Fibroblast of lung (primary cell): Measurements from ENCODE around the gene CNOT3. TPM values are rescaled to one million over a fixed set of nuclear protein-coding genes. Genes with fewer than 3 reads are reported as not detected.
"Not testable (repeated sequence)": the region's sequence is repeated elsewhere in the genome, so short reads cannot be mapped to it uniquely, and the experiment has no call there.

Source experiments
- DNase-seq, 2 donors: peaks; one replicate each; pipeline versions ENCODE4 v3.0.0 to v3.0.0-alpha.2; 2010; ENCODE audit warnings: low read depth in 2 of 2
- H2AFZ ChIP-seq: 2 replicates; pipeline ENCODE4 v1.5.1; 2012; ENCODE audit warnings: low read length, control low read depth, inconsistent platforms
- H3K27ac ChIP-seq: 2 replicates; pipeline ENCODE4 v1.5.1; 2011; ENCODE audit warnings: low read length, control low read depth; ENCODE audit not compliant: insufficient read depth
- H3K27me3 ChIP-seq: 2 replicates; pipeline ENCODE4 v1.5.1; 2011; ENCODE audit warnings: mild to moderate bottlenecking, low read length; ENCODE audit not compliant: control insufficient read depth, insufficient read depth
- H3K36me3 ChIP-seq: 2 replicates; pipeline ENCODE4 v1.5.1; 2011; ENCODE audit warnings: low read length; ENCODE audit not compliant: control insufficient read depth, insufficient read depth
- H3K4me1 ChIP-seq: 2 replicates; pipeline ENCODE4 v1.5.1; 2011; ENCODE audit warnings: low read length; ENCODE audit not compliant: control insufficient read depth, insufficient read depth; ENCODE audit errors: extremely low read depth
- H3K4me2 ChIP-seq: 2 replicates; pipeline ENCODE4 v1.5.1; 2011; ENCODE audit warnings: low read length, control low read depth; ENCODE audit not compliant: insufficient read depth; ENCODE audit errors: extremely low read depth
- H3K4me3 ChIP-seq, 4 experiments: fragments of 200-600 bp in 1 of 4; sonication (generic) in 1 of 4; replicated peaks in 1 of 4; 2 replicates each; pipeline ENCODE4 v1.5.1; 2011 to 2016; ENCODE audit warnings: low read length in 4 of 4, low read depth in 3 of 4, mild to moderate bottlenecking in 3 of 4, control low read depth in 2 of 4, inconsistent platforms in 1 of 4, mixed read lengths in 1 of 4; ENCODE audit not compliant: insufficient read depth in 1 of 4; ENCODE audit errors: control extremely low read depth in 1 of 4
- H3K79me2 ChIP-seq: 2 replicates; pipeline ENCODE4 v1.5.1; 2012; ENCODE audit warnings: mild to moderate bottlenecking, low read length, inconsistent platforms; ENCODE audit not compliant: control insufficient read depth, insufficient read depth
- H3K9ac ChIP-seq: 2 replicates; pipeline ENCODE4 v1.5.1; 2011; ENCODE audit warnings: mild to moderate bottlenecking, low read length, control low read depth; ENCODE audit not compliant: insufficient read depth
- H3K9me3 ChIP-seq: 2 replicates; pipeline ENCODE4 v1.5.1; 2012; ENCODE audit warnings: low read depth, low read length; ENCODE audit not compliant: control insufficient read depth, insufficient read depth
- H4K20me1 ChIP-seq: 2 replicates; pipeline ENCODE4 v1.5.1; 2011; ENCODE audit warnings: low read length; ENCODE audit not compliant: control insufficient read depth, insufficient read depth; ENCODE audit errors: extremely low read depth
- CTCF ChIP-seq, 2 donors: IDR thresholded peaks in 1 of 2; conservative IDR thresholded peaks in 1 of 2; 1 replicate in 1 of 2; 2 replicates in 1 of 2; pipeline ENCODE4 v1.5.1; 2011 to 2012; ENCODE audit warnings: low read length in 2 of 2, control low read depth in 1 of 2, inconsistent platforms in 1 of 2, low read depth in 1 of 2, mild to moderate bottlenecking in 1 of 2
- EZH2 ChIP-seq: IDR thresholded peaks from 2 replicates; pipeline ENCODE4 v1.5.1; 2012; ENCODE audit warnings: low read length, control low read depth, mild to moderate bottlenecking; ENCODE audit errors: missing control alignments
- polyA plus RNA-seq, 2 donors: library from polyadenylated mRNA; depleted of rRNA in 1 of 2; stranded (reverse) in 1 of 2; unstranded in 1 of 2; fragments of >200 nt; gene quantifications; 2 replicates each; pipeline ENCODE4 v1.2.1, GENCODE V29; 2011 to 2012; ENCODE audit warnings: missing spikeins in 1 of 2
- total RNA-seq: library from RNA; depleted of rRNA; stranded (reverse); fragments of >200 nt; gene quantifications from 2 replicates; pipeline ENCODE4 v1.2.1, GENCODE V29; 2014

The CNOT3 gene
- total and polyA plus RNA-seq, 2 donors (not counting 1 experiment from before 2014, with no cell fraction given) = 10.4 to 10.7 TPM

- peak; percentile 46 to 84 for DNase-seq
- peaks cover 7% of the 10 kb centered on the region for H3K36me3 ChIP-seq
- no peaks in the 10 kb centered on the region for H3K9me3 ChIP-seq
- H3K27me3 ChIP-seq = no peaks in the 10 kb centered on the region
- H3K4me1 ChIP-seq = peaks cover 11% of the 10 kb centered on the region
- peak within 1 kb of the TSS; percentile 76 to 88 (median 82) for H3K4me3 ChIP-seq
- TF ChIP-seq EZH2 = no peak
- no peak for TF ChIP-seq CTCF (conservative IDR thresholded peaks at IDR 0.05 in 1 of 2, IDR thresholded peaks at IDR 0.05 in 1 of 2; ENCODE audit: low read depth in 1 of 2, low read length in 2 of 2)
- H2AFZ ChIP-seq = peak within 1 kb of the TSS; percentile 95
- H3K27ac ChIP-seq = peak within 1 kb of the TSS; percentile 98
- H3K79me2 ChIP-seq = peaks cover 29% of the 10 kb centered on the region
- H4K20me1 ChIP-seq = no peaks in the 10 kb centered on the region
- H3K4me2 ChIP-seq = peak within 1 kb of the TSS; percentile 76
- peak within 1 kb of the TSS; percentile 93 for H3K9ac ChIP-seq
Measured at GRCh38 chr19:54191011-54191810, 53.6 kb downstream of the CNOT3 start, which contains the start of gene TSEN34. TSEN34 (plus strand) TSS chr19:54191308; CDS start chr19:54191365, 57 bp downstream.

- Histone ChIP-seq H3K9ac (peak overlapping the region; percentile 79), H3K4me2 (peak overlapping the region; percentile 76), H3K36me3 (peaks cover 4% of the 10 kb centered on the region), H3K4me3 (peak overlapping the region; percentile 76 to 88 (median 82)), H3K4me1 (peaks cover 11% of the 10 kb centered on the region), H3K79me2 (peaks cover 23% of the 10 kb centered on the region), H3K9me3 (no peaks in the 10 kb centered on the region), H2AFZ (peak overlapping the region; percentile 48), H4K20me1 (no peaks in the 10 kb centered on the region), H3K27me3 (no peaks in the 10 kb centered on the region), H3K27ac (peak overlapping the region; percentile 98)
- DNase-seq = no peak
- TF ChIP-seq EZH2 (no peak), CTCF (conservative IDR thresholded peaks at IDR 0.05 in 1 of 2, IDR thresholded peaks at IDR 0.05 in 1 of 2; ENCODE audit: low read depth in 1 of 2, low read length in 2 of 2) (no peak)
Measured at GRCh38 chr19:54191811-54192453, 54.4 kb downstream of the CNOT3 start.

- no peaks in the 10 kb centered on the region for H3K27me3 ChIP-seq
Measured at GRCh38 chr19:54193011-54193410, 55.4 kb downstream of the CNOT3 start.

GRCh38 chr19:54194463-54194862 lies 56.9 kb downstream of the CNOT3 start:
- H3K27ac ChIP-seq, H3K4me2 ChIP-seq, H3K9me3 ChIP-seq, H3K9ac ChIP-seq, DNase-seq, H3K36me3 ChIP-seq, H4K20me1 ChIP-seq, H3K79me2 ChIP-seq, H3K4me3 ChIP-seq, H2AFZ ChIP-seq, H3K27me3 ChIP-seq: not testable (repeated sequence)
- peaks cover 11% of the 10 kb centered on the region for H3K4me1 ChIP-seq

More at GRCh38 chr19:54193011-54193410, 55.4 kb downstream of the CNOT3 start:
- Histone ChIP-seq H3K4me1 (peaks cover 11% of the 10 kb centered on the region), H3K9me3 (no peaks in the 10 kb centered on the region), H3K79me2 (peaks cover 15% of the 10 kb centered on the region), H4K20me1 (no peaks in the 10 kb centered on the region), H2AFZ (no peak overlapping the region), H3K9ac (no peak overlapping the region), H3K4me3 (no peak overlapping the region), H3K36me3 (peaks cover 4% of the 10 kb centered on the region), H3K27ac (no peak overlapping the region), H3K4me2 (no peak overlapping the region)
- DNase-seq = no peak
- TF ChIP-seq CTCF (conservative IDR thresholded peaks at IDR 0.05 in 1 of 2, IDR thresholded peaks at IDR 0.05 in 1 of 2; ENCODE audit: low read depth in 1 of 2, low read length in 2 of 2) (no peak), EZH2 (no peak)
